GM12875 (cell line): ENCODE data around the gene ABCC12.

Source experiments
- H3K4me3 ChIP-seq: one replicate; pipeline ENCODE4 v1.5.1; 2011; ENCODE audit warnings: low read depth, low read length, control low read depth
- CTCF ChIP-seq: IDR thresholded peaks from 2 replicates; pipeline ENCODE4 v1.5.1; 2011; ENCODE audit warnings: low read depth, mild to moderate bottlenecking, control low read depth, inconsistent platforms, low read length, moderate library complexity, borderline replicate concordance; ENCODE audit not compliant: insufficient read depth

ABCC12 gene

GRCh38 chr16:48164907-48165715, 9.3 kb upstream of the ABCC12 start:
- peak; percentile 85 for TF ChIP-seq CTCF
- H3K4me3 ChIP-seq: no peak overlapping the region

DNA sequence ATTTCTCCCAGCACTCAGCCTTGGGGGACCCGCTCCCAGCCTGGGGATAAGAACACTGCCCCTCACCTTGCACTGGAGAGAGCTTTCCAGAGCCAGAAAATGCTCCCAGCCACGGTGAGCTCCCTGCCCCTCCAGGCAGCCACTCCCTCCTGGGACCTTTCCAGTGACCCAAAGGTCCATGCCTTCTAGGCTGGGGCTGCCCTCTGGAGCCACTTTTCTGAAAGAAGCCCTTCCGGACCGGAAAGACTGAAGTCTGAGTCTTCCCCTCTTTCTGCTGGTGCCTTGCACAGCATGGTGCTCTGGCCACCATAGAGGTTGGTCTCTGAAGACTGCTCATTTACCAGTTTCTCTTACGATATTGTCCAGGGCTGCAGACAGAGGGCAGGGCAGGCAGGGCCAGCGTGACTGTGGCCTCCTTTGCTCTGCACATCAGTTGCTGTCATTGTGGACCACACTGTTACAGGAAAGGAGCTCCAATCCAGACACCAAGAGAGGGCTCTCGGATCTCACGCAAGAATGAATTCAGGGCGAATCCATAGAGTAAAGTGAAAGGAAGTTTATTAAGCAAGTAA, 7.1 kb upstream of the ABCC12 start:
- no peak for TF ChIP-seq CTCF
- H3K4me3 ChIP-seq: no peak overlapping the region

DNA sequence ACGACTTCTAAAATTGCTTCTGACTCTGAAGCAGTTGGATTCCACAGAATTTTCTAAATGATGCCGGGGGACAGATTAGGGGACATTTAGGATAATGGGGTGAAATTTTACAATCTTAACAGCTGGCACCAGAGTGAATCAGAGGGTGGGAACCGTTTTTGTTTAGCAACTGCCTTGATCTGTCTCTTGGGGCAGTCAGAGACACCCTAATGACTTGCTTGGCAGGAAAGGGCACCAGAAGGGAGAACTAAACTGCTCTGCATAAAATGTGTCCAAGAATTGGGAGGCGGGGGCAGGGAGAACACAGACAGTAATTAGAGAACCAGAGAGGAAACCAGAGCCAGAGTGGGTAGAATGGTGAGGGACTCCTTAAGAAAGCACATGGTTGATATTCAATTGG, 6.1 kb upstream of the ABCC12 start:
- TF ChIP-seq CTCF: no peak

GRCh38 chr16:48160575-48160974, 4.8 kb upstream of the ABCC12 start:
- TF ChIP-seq CTCF: no peak
- H3K4me3 ChIP-seq: no peak overlapping the region

More for the DNA sequence above, 6.1 kb upstream of the ABCC12 start:
- no peak overlapping the region for H3K4me3 ChIP-seq

- no peak for TF ChIP-seq CTCF
- H3K4me3 ChIP-seq: no peak overlapping the region
Observed at GRCh38 chr16:48158296-48158695, 2.5 kb upstream of the ABCC12 start.

DNA sequence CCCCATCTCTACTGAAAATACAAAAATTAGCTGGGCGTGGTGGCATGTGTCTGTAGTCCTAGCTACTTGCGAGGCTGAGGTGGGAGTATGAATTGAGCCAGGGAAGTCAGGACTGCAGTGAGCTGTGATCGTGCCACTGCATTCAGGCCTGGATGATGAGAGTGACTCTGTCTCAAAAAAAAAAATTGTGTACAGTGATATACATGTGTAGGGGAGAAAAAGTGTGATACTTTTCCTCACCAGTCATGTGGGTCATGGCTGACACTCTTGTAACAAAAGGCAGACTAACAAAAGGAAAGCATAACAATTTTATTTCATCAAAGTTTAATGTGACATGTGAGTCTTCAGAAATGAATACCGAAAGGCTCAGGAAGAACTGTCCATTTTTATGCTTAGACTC, 2.0 kb upstream of the ABCC12 start:
- H3K4me3 ChIP-seq: no peak overlapping the region
- TF ChIP-seq CTCF: no peak

GRCh38 chr16:48157302-48157701, 1.5 kb upstream of the ABCC12 start:
- TF ChIP-seq CTCF: no peak
- no peak overlapping the region for H3K4me3 ChIP-seq
